HepG2 (cell line): ENCODE results near the gene TAMM41. TPM values are rescaled to one million over a fixed set of nuclear protein-coding genes. Genes with fewer than 3 reads are reported as not detected.

Experiments used
- ATAC-seq: fragments of 200-7000 bp; cut with Tn5 transposase; 3 replicates; pipeline ENCODE4 v1.9.1; 2020; ENCODE audit warnings: mild to moderate bottlenecking, moderate library complexity
- BruUV-seq: library from RNA; stranded (reverse); fragments of 400-500 nt; replicated peaks from 2 replicates; lab custom pipeline; 2021; lab: Mats Ljungman, UMichigan
- CTCF ChIA-PET: fragments of 300-600 bp; formaldehyde crosslinking; extraction: SDS; loops from one replicate; lab custom pipeline; 2021; ENCODE audit warnings: low total read pairs, inconsistent platforms, low intra/inter-chr PET ratio; lab: Yijun Ruan, JAX
- POLR2A ChIA-PET: fragments of 350-600 bp; sonication (Branson Sonifier 250); formaldehyde crosslinking; loops from one replicate; lab custom pipeline; 2020; ENCODE audit warnings: antibody characterized with exemption, inconsistent platforms; lab: Yijun Ruan, JAX
- DNase-seq: peaks from one replicate; pipeline ENCODE4 v3.0.0-alpha.2; 2015; ENCODE audit warnings: low spot score
- FAIRE-seq: peaks from 3 replicates; lab custom pipeline; 2011; peaks lifted over from hg19 to GRCh38; lab: Jason Lieb, UNC
- H2AFZ ChIP-seq: one replicate; pipeline ENCODE4 v1.6.1; 2011; ENCODE audit warnings: low read length, inconsistent platforms
- H3K27ac ChIP-seq: fragments of 300-600 bp; 3 replicates; pipeline ENCODE4 v1.8.0; 2011; ENCODE audit warnings: mixed run types, mild to moderate bottlenecking, mixed read lengths, low read length, inconsistent platforms; ENCODE audit not compliant: insufficient read depth; ENCODE audit errors: extremely low read length
- H3K27me3 ChIP-seq, 2 experiments: fragments of 200-600 bp in 1 of 2; 2 replicates in 1 of 2; 3 replicates in 1 of 2; pipeline versions ENCODE4 v1.6.0 to v1.8.0; 2011; ENCODE audit warnings: low read length in 2 of 2, mild to moderate bottlenecking in 2 of 2, moderate library complexity in 2 of 2, inconsistent platforms in 1 of 2; ENCODE audit not compliant: insufficient read depth in 2 of 2, control insufficient read depth in 1 of 2
- H3K36me3 ChIP-seq, 2 experiments: fragments of 200-600 bp in 1 of 2; replicated peaks in 1 of 2; 2 replicates in 1 of 2; 3 replicates in 1 of 2; pipeline versions ENCODE4 v1.5.1 to v1.8.0; 2011; ENCODE audit warnings: low read length in 2 of 2, inconsistent platforms in 1 of 2; ENCODE audit not compliant: insufficient read depth in 2 of 2, control insufficient read depth in 1 of 2
- H3K4me1 ChIP-seq: 2 replicates; pipeline ENCODE4 v1.5.1; 2012; ENCODE audit warnings: low read length, inconsistent platforms; ENCODE audit not compliant: insufficient read depth
- H3K4me2 ChIP-seq: 2 replicates; pipeline ENCODE4 v1.6.0; 2011; ENCODE audit warnings: low read depth, low read length, inconsistent platforms
- H3K4me3 ChIP-seq, 3 experiments: fragments of 200-600 bp in 1 of 3; sonication (generic), shearing (Covaris generic) in 1 of 3; replicated peaks in 1 of 3; 2 replicates each; pipeline ENCODE4 v1.5.1; 2011 to 2016; ENCODE audit warnings: low read length in 3 of 3, inconsistent platforms in 2 of 3, low read depth in 2 of 3, mild to moderate bottlenecking in 2 of 3, control low read depth in 1 of 3, mixed read lengths in 1 of 3; ENCODE audit not compliant: insufficient read depth in 1 of 3
- H3K79me2 ChIP-seq: one replicate; pipeline ENCODE4 v1.6.1; 2011; ENCODE audit warnings: low read length, inconsistent platforms; ENCODE audit not compliant: insufficient read depth
- H3K9ac ChIP-seq: 2 replicates; pipeline ENCODE4 v1.6.0; 2011; ENCODE audit warnings: mild to moderate bottlenecking, low read depth, low read length, inconsistent platforms; ENCODE audit not compliant: insufficient read depth
- H3K9me3 ChIP-seq: 2 replicates; pipeline ENCODE4 v1.5.1; 2012; ENCODE audit warnings: mild to moderate bottlenecking, low read length
- H4K20me1 ChIP-seq: 2 replicates; pipeline ENCODE4 v1.6.0; 2011; ENCODE audit warnings: inconsistent platforms, mild to moderate bottlenecking, low read length, moderate library complexity; ENCODE audit not compliant: insufficient read depth
- CEBPB ChIP-seq: IDR thresholded peaks from 2 replicates; pipeline ENCODE4 v1.6.1; 2011; ENCODE audit warnings: low read depth, low read length, improper control_type of control experiment, borderline replicate concordance
- HNF4G ChIP-seq, 2 experiments: sonication (generic) in 1 of 2; formaldehyde crosslinking in 1 of 2; IDR thresholded peaks; 2 replicates each; pipeline versions ENCODE4 v1.4.0 to v1.6.1; 2011 to 2020; ENCODE audit warnings: borderline replicate concordance in 2 of 2, low read depth in 2 of 2, mild to moderate bottlenecking in 2 of 2, low read length in 1 of 2, missing genetic modification reagents in 1 of 2, moderate library complexity in 1 of 2
- NFIB ChIP-seq: sonication (generic); formaldehyde crosslinking; IDR thresholded peaks from 2 replicates; pipeline ENCODE4 v1.9.0; 2021; ENCODE audit warnings: missing genetic modification reagents, mild to moderate bottlenecking, borderline replicate concordance
- NFKBIZ ChIP-seq: IDR thresholded peaks from 2 replicates; pipeline ENCODE4 v1.6.1; 2018; ENCODE audit warnings: missing genetic modification reagents, missing compliant biosample characterization
- REXO4 ChIP-seq: sonication (generic); formaldehyde crosslinking; IDR thresholded peaks from 2 replicates; pipeline ENCODE4 v1.8.0; 2022; ENCODE audit warnings: missing genetic modification reagents, mild to moderate bottlenecking, borderline replicate concordance
- RFX5 ChIP-seq: IDR thresholded peaks from 2 replicates; pipeline ENCODE4 v1.6.1; 2011; ENCODE audit warnings: low read depth, low read length, improper control_type of control experiment
- ZMYM3 ChIP-seq: sonication (generic); formaldehyde crosslinking; IDR thresholded peaks from 2 replicates; pipeline ENCODE4 v1.5.1; 2020; ENCODE audit warnings: mild to moderate bottlenecking, missing genetic modification reagents
- ZNF205 ChIP-seq: IDR thresholded peaks from 2 replicates; pipeline ENCODE4 v1.6.1; 2018; ENCODE audit warnings: missing biosample characterization, missing genetic modification reagents
- ZNF431 ChIP-seq: sonication (generic); formaldehyde crosslinking; IDR thresholded peaks from 2 replicates; pipeline ENCODE4 v1.9.0; 2022; ENCODE audit warnings: missing genetic modification reagents, low read depth, mild to moderate bottlenecking, borderline replicate concordance
- WGBS: methylation state at CpG from one replicate; pipeline ENCODE4 v1.1.6; 2017; ENCODE audit warnings: low lambda C conversion rate; 5-methylcytosine and 5-hydroxymethylcytosine counted together
- in situ Hi-C: cut with HindIII; loops from 2 replicates; pipeline ENCODE4 v1.10.0; 2017; ENCODE audit warnings: low pct_unique_long_range_greater_than_20kb; ENCODE audit not compliant: extremely low pct_ligation_motif_present
- intact Hi-C: fragments of 100-400 bp; cut with micrococcal nuclease; formaldehyde crosslinking; loops from one replicate; pipeline ENCODE4 v1.10.0; 2022; ENCODE audit not compliant: unreplicated experiment
- polyA plus RNA-seq, 8 experiments: library from polyadenylated mRNA; depleted of rRNA in 3 of 8; stranded (reverse) in 7 of 8; unstranded in 1 of 8; fragments of >200 nt; fragmentation: Illumina TruSeq in 4 of 8; extraction: Trizol in 4 of 8; gene quantifications; 2 replicates each; pipeline versions ENCODE4 v1.2.1 to v1.2.3, GENCODE V29; 2011 to 2016; ENCODE audit warnings: low read depth in 4 of 8, missing spikeins in 1 of 8, mixed read lengths in 1 of 8; ENCODE audit not compliant: insufficient read depth in 1 of 8
- total RNA-seq, 5 experiments: library from RNA; depleted of rRNA; stranded (reverse); fragments of >200 nt; fragmentation: Illumina TruSeq; extraction: Trizol; gene quantifications; 2 replicates each; pipeline ENCODE4 v1.2.3, GENCODE V29; 2016; ENCODE audit warnings: low read depth in 1 of 5
- TF ChIP-seq, protein P1 (sequence below): sonication (generic); formaldehyde crosslinking; IDR thresholded peaks from 2 replicates; pipeline ENCODE4 v1.4.0; 2020; ENCODE audit warnings: low read depth, mild to moderate bottlenecking, missing genetic modification reagents
- TF ChIP-seq, protein P2 (sequence below): sonication (generic); formaldehyde crosslinking; IDR thresholded peaks from 2 replicates; pipeline ENCODE4 v1.4.0; 2020; ENCODE audit warnings: missing genetic modification reagents

Gene TAMM41
- total and polyA plus RNA-seq, 2 of the 13 experiments (the other 11 are each of a cell fraction or from before 2014, with no cell fraction given), result 9.9 to 12.2 TPM

DNA sequence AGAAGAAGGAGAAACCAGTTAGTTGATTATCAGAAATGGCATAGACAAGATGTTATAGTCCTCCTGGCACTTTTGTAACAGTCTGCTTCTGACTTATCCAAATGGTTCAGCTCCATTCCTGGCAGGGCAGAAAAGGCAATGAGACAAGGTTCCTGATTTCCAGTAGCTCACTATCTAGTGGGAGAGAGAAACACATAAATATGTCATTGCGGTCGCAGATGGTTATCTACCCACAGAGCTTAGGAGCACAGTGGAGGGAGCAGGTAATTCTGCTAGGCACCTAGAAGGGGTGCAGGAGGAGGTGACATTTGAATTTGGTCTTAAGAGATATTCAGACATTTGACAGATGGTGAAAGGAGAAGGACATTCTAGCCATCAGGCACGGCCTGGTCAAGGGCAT is 78.1 kb downstream of the TAMM41 start:
- no peak overlapping the region for H3K9ac ChIP-seq
- ChIA-PET POLR2A (no interaction called here), CTCF (no interaction called here)
- H3K4me1 ChIP-seq, result peaks cover 31% of the 10 kb centered on the region
- WGBS, result 54% methylated on average over 3 of the region's 3 CpGs
- no peak overlapping the region for H2AFZ ChIP-seq
- ATAC-seq (no peak), FAIRE-seq (no peak), DNase-seq (no peak)
- no peaks in the 10 kb centered on the region for H3K79me2 ChIP-seq
- in situ Hi-C loops (no loop called here), intact Hi-C loops (no loop called here)
- BruUV-seq, result no TSS peak
- no peaks in the 10 kb centered on the region for H4K20me1 ChIP-seq
- H3K9me3 ChIP-seq, result no peaks in the 10 kb centered on the region
- H3K27me3 ChIP-seq, result no peaks in the 10 kb centered on the region
- no peak overlapping the region for H3K27ac ChIP-seq
- no peak overlapping the region for H3K4me3 ChIP-seq
- no peak overlapping the region for H3K4me2 ChIP-seq
- TF ChIP-seq NFKBIZ (CRISPR knock-in tag), result no peak
- no peak for TF ChIP-seq ZNF205
- TF ChIP-seq NFIB (CRISPR knock-in tag), result no peak
- no peaks in the 10 kb centered on the region for H3K36me3 ChIP-seq

DNA sequence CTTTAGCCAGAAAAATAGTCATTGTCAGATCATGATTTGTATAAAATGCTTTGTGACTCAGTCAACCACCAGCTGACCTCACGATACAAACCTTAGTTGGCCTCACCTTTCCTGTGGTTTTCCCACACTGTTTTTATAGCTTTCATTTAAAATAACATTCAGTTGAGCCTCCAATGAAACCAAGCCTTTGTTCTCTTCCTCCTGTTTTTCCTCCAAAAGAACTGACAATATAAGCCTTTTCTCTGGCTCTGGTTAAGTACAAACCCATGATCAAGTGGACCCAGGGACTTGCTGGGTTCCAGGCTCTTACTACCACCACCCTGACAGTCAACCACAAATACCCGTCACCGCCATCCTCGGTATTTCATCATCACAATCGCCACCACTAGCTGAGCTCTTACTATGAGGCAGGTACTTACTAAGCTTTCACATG is 81.7 kb downstream of the TAMM41 start:
- H2AFZ ChIP-seq, result no peak overlapping the region
- no peak for ATAC-seq
- H3K9me3 ChIP-seq, result no peaks in the 10 kb centered on the region
- H3K27me3 ChIP-seq, result no peaks in the 10 kb centered on the region
- no peaks in the 10 kb centered on the region for H3K79me2 ChIP-seq
- no peak overlapping the region for H3K4me3 ChIP-seq
- ChIA-PET CTCF (no interaction called here), POLR2A (no interaction called here)
- in situ Hi-C loops, result no loop called here
- H3K4me2 ChIP-seq, result no peak overlapping the region
- no TSS peak for BruUV-seq
- H4K20me1 ChIP-seq, result no peaks in the 10 kb centered on the region
- peaks cover 14% of the 10 kb centered on the region for H3K4me1 ChIP-seq
- H3K9ac ChIP-seq, result no peak overlapping the region
- intact Hi-C loops, result no loop called here
- no peaks in the 10 kb centered on the region for H3K36me3 ChIP-seq
- 29% methylated on average over 5 of the region's 5 CpGs for WGBS
- FAIRE-seq, result no peak
- no peak for TF ChIP-seq REXO4 (CRISPR knock-in tag)
- no peak for TF ChIP-seq RFX5
- TF ChIP-seq, protein P1, sequence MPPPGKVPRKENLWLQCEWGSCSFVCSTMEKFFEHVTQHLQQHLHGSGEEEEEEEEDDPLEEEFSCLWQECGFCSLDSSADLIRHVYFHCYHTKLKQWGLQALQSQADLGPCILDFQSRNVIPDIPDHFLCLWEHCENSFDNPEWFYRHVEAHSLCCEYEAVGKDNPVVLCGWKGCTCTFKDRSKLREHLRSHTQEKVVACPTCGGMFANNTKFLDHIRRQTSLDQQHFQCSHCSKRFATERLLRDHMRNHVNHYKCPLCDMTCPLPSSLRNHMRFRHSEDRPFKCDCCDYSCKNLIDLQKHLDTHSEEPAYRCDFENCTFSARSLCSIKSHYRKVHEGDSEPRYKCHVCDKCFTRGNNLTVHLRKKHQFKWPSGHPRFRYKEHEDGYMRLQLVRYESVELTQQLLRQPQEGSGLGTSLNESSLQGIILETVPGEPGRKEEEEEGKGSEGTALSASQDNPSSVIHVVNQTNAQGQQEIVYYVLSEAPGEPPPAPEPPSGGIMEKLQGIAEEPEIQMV (CRISPR knock-in tag), result no peak
- TF ChIP-seq HNF4G (IDR thresholded peaks at IDR 0.05; ENCODE audit: borderline replicate concordance, low read depth, low read length), result no peak
- TF ChIP-seq HNF4G (CRISPR knock-in tag; IDR thresholded peaks at IDR 0.05; ENCODE audit: borderline replicate concordance, low read depth), result no peak
- no peak for TF ChIP-seq ZNF431 (CRISPR knock-in tag)
- TF ChIP-seq, protein P2, sequence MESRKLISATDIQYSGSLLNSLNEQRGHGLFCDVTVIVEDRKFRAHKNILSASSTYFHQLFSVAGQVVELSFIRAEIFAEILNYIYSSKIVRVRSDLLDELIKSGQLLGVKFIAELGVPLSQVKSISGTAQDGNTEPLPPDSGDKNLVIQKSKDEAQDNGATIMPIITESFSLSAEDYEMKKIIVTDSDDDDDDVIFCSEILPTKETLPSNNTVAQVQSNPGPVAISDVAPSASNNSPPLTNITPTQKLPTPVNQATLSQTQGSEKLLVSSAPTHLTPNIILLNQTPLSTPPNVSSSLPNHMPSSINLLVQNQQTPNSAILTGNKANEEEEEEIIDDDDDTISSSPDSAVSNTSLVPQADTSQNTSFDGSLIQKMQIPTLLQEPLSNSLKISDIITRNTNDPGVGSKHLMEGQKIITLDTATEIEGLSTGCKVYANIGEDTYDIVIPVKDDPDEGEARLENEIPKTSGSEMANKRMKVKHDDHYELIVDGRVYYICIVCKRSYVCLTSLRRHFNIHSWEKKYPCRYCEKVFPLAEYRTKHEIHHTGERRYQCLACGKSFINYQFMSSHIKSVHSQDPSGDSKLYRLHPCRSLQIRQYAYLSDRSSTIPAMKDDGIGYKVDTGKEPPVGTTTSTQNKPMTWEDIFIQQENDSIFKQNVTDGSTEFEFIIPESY (CRISPR knock-in tag), result peak; percentile 81
- peak; percentile 59; the same call in 1 of the 2 replicates for TF ChIP-seq CEBPB
- TF ChIP-seq ZMYM3, result no peak
- no peak overlapping the region for H3K27ac ChIP-seq
- DNase-seq, result no peak
